K562 (cell line): ENCODE results near the gene ARMS2. TPM values are rescaled to one million over a fixed set of nuclear protein-coding genes. Genes with fewer than 3 reads are reported as not detected.

Experiments used
- ATAC-seq: fragments of 200-7000 bp; cut with Tn5 transposase; 3 replicates; pipeline ENCODE4 v1.9.1; 2020; ENCODE audit warnings: moderate library complexity
- BruUV-seq: library from RNA; stranded (reverse); fragments of 400-500 nt; replicated peaks from 2 replicates; lab custom pipeline; 2021; lab: Mats Ljungman, UMichigan
- CTCF ChIA-PET: fragments of 300-600 bp; formaldehyde crosslinking; extraction: SDS; loops from one replicate; lab custom pipeline; 2021; ENCODE audit warnings: low intra/inter-chr PET ratio; lab: Yijun Ruan, JAX
- POLR2A ChIA-PET: fragments of 300-600, 350-650 bp; sonication (Branson Sonifier 250); formaldehyde crosslinking; extraction: SDS; loops from one replicate; lab custom pipeline; 2021; ENCODE audit warnings: antibody characterized with exemption, inconsistent platforms; lab: Yijun Ruan, JAX
- DNase-seq, 4 experiments: peaks; one replicate each; pipeline versions ENCODE4 v3.0.0 to v3.0.0-alpha.2; 2011 to 2018; ENCODE audit warnings: low spot score in 3 of 4, mixed read lengths in 3 of 4; ENCODE audit errors: extremely low read depth in 1 of 4
- FAIRE-seq: peaks from 2 replicates; lab custom pipeline; 2011; peaks lifted over from hg19 to GRCh38; lab: Jason Lieb, UNC
- H2AFZ ChIP-seq: 2 replicates; pipeline ENCODE4 v1.6.0; 2011; ENCODE audit warnings: low read depth, low read length, control low read depth, inconsistent platforms
- H3K27ac ChIP-seq: fragments of 200-600 bp; 3 replicates; pipeline ENCODE4 v1.8.0; 2011; ENCODE audit warnings: low read depth, mild to moderate bottlenecking, control low read depth, inconsistent platforms, low read length, moderate library complexity, mixed read lengths; ENCODE audit errors: extremely low read depth
- H3K27me3 ChIP-seq, 2 experiments: fragments of 300-600 bp in 1 of 2; 2 replicates in 1 of 2; 3 replicates in 1 of 2; pipeline versions ENCODE4 v1.6.0 to v1.8.0; 2011; ENCODE audit warnings: inconsistent platforms in 2 of 2, low read length in 2 of 2, mild to moderate bottlenecking in 1 of 2, mixed read lengths in 1 of 2, moderate library complexity in 1 of 2; ENCODE audit not compliant: control insufficient read depth in 2 of 2, insufficient read depth in 2 of 2
- H3K36me3 ChIP-seq: fragments of 300-600 bp; 3 replicates; pipeline ENCODE4 v1.8.0; 2011; ENCODE audit warnings: mild to moderate bottlenecking, low read length, inconsistent platforms; ENCODE audit not compliant: control insufficient read depth, insufficient read depth
- H3K4me1 ChIP-seq, 2 experiments: fragments of 200-600 bp in 1 of 2; replicated peaks in 1 of 2; 2 replicates in 1 of 2; 3 replicates in 1 of 2; pipeline versions ENCODE4 v1.5.1 to v1.8.0; 2011; ENCODE audit warnings: inconsistent platforms in 2 of 2, low read length in 2 of 2, mild to moderate bottlenecking in 1 of 2, mixed read lengths in 1 of 2, moderate library complexity in 1 of 2; ENCODE audit not compliant: control insufficient read depth in 2 of 2, insufficient read depth in 2 of 2
- H3K4me2 ChIP-seq: 2 replicates; pipeline ENCODE4 v1.6.1; 2011; ENCODE audit warnings: low read length, control low read depth, inconsistent platforms, mixed read lengths; ENCODE audit not compliant: insufficient read depth
- H3K4me3 ChIP-seq: fragments of 200-600 bp; sonication (generic), shearing (Covaris generic); 2 replicates; pipeline ENCODE4 v1.5.1; 2016; ENCODE audit warnings: control low read depth, inconsistent platforms
- H3K79me2 ChIP-seq: fragments of 200-600 bp; 3 replicates; pipeline ENCODE4 v1.8.0; 2011; ENCODE audit warnings: low read length, inconsistent platforms; ENCODE audit not compliant: control insufficient read depth, insufficient read depth
- H3K9ac ChIP-seq, 2 experiments: 2 replicates each; pipeline versions ENCODE4 v1.6.0 to v1.6.1; 2011; ENCODE audit warnings: low read depth in 2 of 2, low read length in 2 of 2, control low read depth in 1 of 2, inconsistent platforms in 1 of 2, mild to moderate bottlenecking in 1 of 2, mixed read lengths in 1 of 2; ENCODE audit not compliant: insufficient read depth in 1 of 2
- H3K9me1 ChIP-seq: one replicate; pipeline ENCODE4 v1.6.0; 2011; ENCODE audit warnings: inconsistent platforms, mild to moderate bottlenecking, low read length, moderate library complexity; ENCODE audit not compliant: control insufficient read depth, insufficient read depth
- H3K9me3 ChIP-seq: replicated peaks from 2 replicates; pipeline ENCODE4 v1.5.1; 2011; ENCODE audit warnings: low read depth, low read length, inconsistent platforms; ENCODE audit not compliant: control insufficient read depth, insufficient read depth
- H4K20me1 ChIP-seq: replicated peaks from 2 replicates; pipeline ENCODE4 v1.6.1; 2011; ENCODE audit warnings: low read length, inconsistent platforms, mixed read lengths; ENCODE audit not compliant: control insufficient read depth, insufficient read depth
- CC2D1A ChIP-seq: fragments of 450-650 bp; IDR thresholded peaks from 2 replicates; pipeline ENCODE4 v1.6.1; 2017; ENCODE audit warnings: mild to moderate bottlenecking
- CREBBP ChIP-seq: IDR thresholded peaks from one replicate; pipeline ENCODE4 v1.6.1; 2012; ENCODE audit warnings: low read depth, mild to moderate bottlenecking, control low read depth, inconsistent platforms, low read length
- FOSL1 ChIP-seq: fragments of 200-800 bp; sonication (Bioruptor generic); conservative IDR thresholded peaks from 2 replicates; pipeline ENCODE4 v1.6.1; 2016; ENCODE audit warnings: missing genetic modification characterization, missing compliant biosample characterization
- KLF13 ChIP-seq: fragments of 450-650 bp; IDR thresholded peaks from 2 replicates; pipeline ENCODE4 v1.6.1; 2016; ENCODE audit warnings: missing genetic modification characterization, low read depth, mild to moderate bottlenecking, missing compliant biosample characterization, moderate library complexity, borderline replicate concordance
- SETDB1 ChIP-seq: IDR thresholded peaks from one replicate; pipeline ENCODE4 v1.6.1; 2012; ENCODE audit warnings: low read length, control low read depth, inconsistent platforms
- SREBF2 ChIP-seq: sonication (generic); formaldehyde crosslinking; IDR thresholded peaks from 2 replicates; pipeline ENCODE4 v1.4.0; 2020; ENCODE audit warnings: mild to moderate bottlenecking, missing genetic modification reagents
- ZBTB7A ChIP-seq: IDR thresholded peaks from 2 replicates; pipeline ENCODE4 v1.6.1; 2011; ENCODE audit warnings: low read depth, mild to moderate bottlenecking, low read length, moderate library complexity, borderline replicate concordance; ENCODE audit not compliant: control insufficient read depth
- ZNF3 ChIP-seq: fragments of 250-450 bp; sonication (Bioruptor Pico); IDR thresholded peaks from 2 replicates; pipeline ENCODE4 v1.5.0; 2021; ENCODE audit warnings: mild to moderate bottlenecking, moderate library complexity
- WGBS: fragments of 100-300 bp; shearing (Covaris generic); methylation state at CpG from one replicate; pipeline ENCODE4 v1.1.6; 2016; ENCODE audit warnings: low coverage, mixed read lengths; ENCODE audit not compliant: insufficient coverage; ENCODE audit errors: missing lambda C conversion rate; 5-methylcytosine and 5-hydroxymethylcytosine counted together
- in situ Hi-C: fragments of 300-500 bp; cut with MboI; formaldehyde crosslinking; loops from 4 replicates; pipeline ENCODE4 v1.15.0; 2018; ENCODE audit warnings: inconsistent platforms, mixed read lengths
- intact Hi-C: fragments of 100-400 bp; cut with micrococcal nuclease; formaldehyde crosslinking; loops from 2 replicates; pipeline ENCODE4 v1.14.2; 2022
- polyA plus RNA-seq, 8 experiments: library from polyadenylated mRNA; depleted of rRNA in 4 of 8; stranded (reverse) in 5 of 8; unstranded in 3 of 8; fragments of >200 nt; fragmentation: Nextera tagmentation in 2 of 8; fragmentation: Illumina TruSeq in 1 of 8; extraction: Ambion mirVana in 2 of 8; extraction: Trizol in 1 of 8; gene quantifications; 2 replicates each; pipeline versions ENCODE4 v1.2.1 to v1.2.3, GENCODE V29; 2011 to 2014; ENCODE audit warnings: inconsistent platforms in 1 of 8, missing spikeins in 1 of 8
- total RNA-seq, 7 experiments: library from RNA; depleted of rRNA in 6 of 7; stranded (reverse); fragments of >200 nt in 6 of 7; fragmentation: Illumina TruSeq in 2 of 7; extraction: Trizol in 2 of 7; gene quantifications; 2 replicates each; pipeline versions ENCODE4 v1.2.1 to v1.2.3, GENCODE V29; 2011 to 2021; ENCODE audit warnings: low replicate concordance in 1 of 7

The ARMS2 gene
- total and polyA plus RNA-seq, 9 of the 15 experiments (the other 6 are each of a cell fraction or from before 2014, with no cell fraction given): not detected

- intact Hi-C loops (no loop called here), in situ Hi-C loops (no loop called here)
- Histone ChIP-seq H3K9ac (no peak overlapping the region), H3K36me3 (no peaks in the 10 kb centered on the region), H3K9me1 (no peaks in the 10 kb centered on the region), H3K79me2 (no peaks in the 10 kb centered on the region), H3K4me3 (no peak overlapping the region), H3K27ac (no peak overlapping the region), H2AFZ (no peak overlapping the region), H3K9me3 (no peaks in the 10 kb centered on the region), H3K27me3 (peaks cover 2 to 31% of the 10 kb centered on the region in 2 experiments; a peak in 3 of 5 replicates), H3K4me1 (no peaks in the 10 kb centered on the region), H3K4me2 (no peak overlapping the region), H4K20me1 (no peaks in the 10 kb centered on the region)
- DNase-seq (peak in 1 of 4 experiments; percentile 14), FAIRE-seq (no peak), ATAC-seq (no peak)
- TF ChIP-seq CC2D1A: no peak
- peak; percentile 65; the same call in 1 of the 2 replicates for TF ChIP-seq FOSL1 (tag)
- TF ChIP-seq ZBTB7A: peak; percentile 39; the same call in 1 of the 2 replicates
- no peak for TF ChIP-seq SREBF2 (CRISPR knock-in tag)
- no peak for TF ChIP-seq ZNF3 (CRISPR knock-in tag)
- no peak for TF ChIP-seq SETDB1
- no peak for TF ChIP-seq KLF13
- TF ChIP-seq CREBBP: no peak
- ChIA-PET CTCF (no interaction called here), POLR2A (interaction anchor here (0.6 kb wide), 1 partner anchor 327 kb away, joined by 4 read pairs; no protein-coding TSS in a partner anchor)
- BruUV-seq: no TSS peak
- 0% methylated on average over 6 of the region's 14 CpGs for WGBS
These were observed 40.4 kb downstream of the ARMS2 start for GRCh38 chr10:122494833-122495232.
